GM06990 (cell line): Measurements from ENCODE around the gene CCSER1.

Experiments used
- DNase-seq: peaks from one replicate; pipeline ENCODE4 v3.0.0-alpha.2; 2011; ENCODE audit not compliant: insufficient read length; ENCODE audit errors: extremely low read depth
- H3K27me3 ChIP-seq: replicated peaks from 2 replicates; pipeline ENCODE4 v1.6.0; 2011; ENCODE audit warnings: low read length; ENCODE audit not compliant: control insufficient read depth, insufficient read depth
- H3K36me3 ChIP-seq: 2 replicates; pipeline ENCODE4 v1.5.1; 2011; ENCODE audit warnings: low read length; ENCODE audit not compliant: control insufficient read depth, insufficient read depth
- H3K4me3 ChIP-seq: replicated peaks from 2 replicates; pipeline ENCODE4 v1.5.1; 2011; ENCODE audit warnings: low read depth, mild to moderate bottlenecking, control low read depth, low read length
- TF ChIP-seq, protein P1 (sequence below): IDR thresholded peaks from 2 replicates; pipeline ENCODE4 v1.5.1; 2011; ENCODE audit warnings: low read length, control low read depth, mild to moderate bottlenecking, inconsistent platforms; ENCODE audit not compliant: insufficient read depth, poor library complexity, severe bottlenecking

The CCSER1 gene

GRCh38 chr4:90994851-90995574 is 867.8 kb downstream of the CCSER1 start:
- Histone ChIP-seq H3K4me3 (no peak overlapping the region), H3K36me3 (no peaks in the 10 kb centered on the region), H3K27me3 (no peaks in the 10 kb centered on the region)
- TF ChIP-seq, protein P1, sequence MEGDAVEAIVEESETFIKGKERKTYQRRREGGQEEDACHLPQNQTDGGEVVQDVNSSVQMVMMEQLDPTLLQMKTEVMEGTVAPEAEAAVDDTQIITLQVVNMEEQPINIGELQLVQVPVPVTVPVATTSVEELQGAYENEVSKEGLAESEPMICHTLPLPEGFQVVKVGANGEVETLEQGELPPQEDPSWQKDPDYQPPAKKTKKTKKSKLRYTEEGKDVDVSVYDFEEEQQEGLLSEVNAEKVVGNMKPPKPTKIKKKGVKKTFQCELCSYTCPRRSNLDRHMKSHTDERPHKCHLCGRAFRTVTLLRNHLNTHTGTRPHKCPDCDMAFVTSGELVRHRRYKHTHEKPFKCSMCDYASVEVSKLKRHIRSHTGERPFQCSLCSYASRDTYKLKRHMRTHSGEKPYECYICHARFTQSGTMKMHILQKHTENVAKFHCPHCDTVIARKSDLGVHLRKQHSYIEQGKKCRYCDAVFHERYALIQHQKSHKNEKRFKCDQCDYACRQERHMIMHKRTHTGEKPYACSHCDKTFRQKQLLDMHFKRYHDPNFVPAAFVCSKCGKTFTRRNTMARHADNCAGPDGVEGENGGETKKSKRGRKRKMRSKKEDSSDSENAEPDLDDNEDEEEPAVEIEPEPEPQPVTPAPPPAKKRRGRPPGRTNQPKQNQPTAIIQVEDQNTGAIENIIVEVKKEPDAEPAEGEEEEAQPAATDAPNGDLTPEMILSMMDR, result no peak
- no peak for DNase-seq

DNA sequence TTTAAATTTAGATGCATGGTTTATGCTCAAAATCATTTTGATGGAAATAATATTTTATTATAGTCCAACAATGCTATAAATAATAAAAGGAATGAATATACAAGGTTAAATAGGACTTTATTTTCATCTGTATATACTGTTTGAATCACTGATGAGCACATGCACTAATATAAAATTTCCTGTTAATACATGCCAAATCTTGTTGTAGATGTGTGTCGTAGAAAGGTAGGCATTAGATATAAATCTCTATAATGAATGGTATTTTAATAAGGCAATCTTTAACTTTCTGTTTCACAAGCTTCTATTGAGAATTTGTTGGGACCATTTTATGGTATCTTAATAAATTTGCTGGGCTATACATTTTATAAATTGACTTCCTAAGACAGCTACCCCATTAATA is 868.8 kb downstream of the CCSER1 start:
- no peaks in the 10 kb centered on the region for H3K36me3 ChIP-seq
- TF ChIP-seq, protein P1, result no peak
- H3K27me3 ChIP-seq, result no peaks in the 10 kb centered on the region
- H3K4me3 ChIP-seq, result no peak overlapping the region
- DNase-seq, result no peak

DNA sequence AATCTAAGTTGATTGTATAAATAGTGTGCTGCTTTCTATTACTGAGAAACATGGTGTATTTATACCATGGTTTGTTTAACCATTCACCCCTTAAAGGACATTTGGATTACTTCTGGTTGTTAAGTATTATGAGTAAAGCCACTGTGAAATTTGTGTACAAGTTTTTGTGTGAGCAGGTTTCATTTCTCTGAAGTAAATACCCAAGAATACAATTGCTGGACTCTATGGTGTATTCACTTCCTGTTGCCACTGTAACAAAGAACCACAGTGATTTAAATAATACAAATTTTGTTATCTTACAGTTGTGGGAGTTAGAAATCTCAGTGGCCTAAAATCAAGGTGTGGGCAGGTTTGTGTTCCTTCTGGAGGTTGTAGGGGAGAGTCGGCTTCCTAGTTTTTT is 869.6 kb downstream of the CCSER1 start:
- Histone ChIP-seq H3K4me3 (no peak overlapping the region), H3K27me3 (no peaks in the 10 kb centered on the region), H3K36me3 (no peaks in the 10 kb centered on the region)
- TF ChIP-seq, protein P1, result no peak
- no peak for DNase-seq

- H3K27me3 ChIP-seq, result no peaks in the 10 kb centered on the region
- TF ChIP-seq, protein P1, result no peak
- no peaks in the 10 kb centered on the region for H3K36me3 ChIP-seq
- no peak for DNase-seq
- no peak overlapping the region for H3K4me3 ChIP-seq
Measured at GRCh38 chr4:91015861-91016260, 888.7 kb downstream of the CCSER1 start.

DNA sequence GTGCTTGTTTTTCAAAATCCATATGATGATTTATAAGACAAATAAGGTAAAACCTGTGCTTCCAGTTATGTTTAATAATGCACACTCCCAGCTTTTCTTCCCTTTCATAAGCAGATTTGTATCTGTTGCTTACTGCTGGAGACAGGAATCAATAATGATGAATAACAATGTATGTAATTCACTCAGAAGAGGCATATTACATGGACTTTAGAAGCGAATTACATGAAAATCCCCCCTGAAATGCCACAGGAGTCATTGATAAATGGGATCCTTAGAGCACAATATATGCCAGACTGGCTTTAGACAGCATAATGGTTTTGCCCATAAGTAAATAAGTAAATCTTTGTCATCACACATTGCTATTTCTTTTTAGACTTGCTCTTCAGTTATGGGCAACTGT is 892.3 kb downstream of the CCSER1 start:
- no peaks in the 10 kb centered on the region for H3K27me3 ChIP-seq
- no peak overlapping the region for H3K4me3 ChIP-seq
- DNase-seq, result no peak
- no peaks in the 10 kb centered on the region for H3K36me3 ChIP-seq
- TF ChIP-seq, protein P1, result no peak
